GM19328 (cell line): Measurements from ENCODE around the gene ABT1.
"Not testable (repeated sequence)": the region's sequence is repeated elsewhere in the genome, so short reads cannot be mapped to it uniquely, and the experiment has no call there.

Source experiments
- ATAC-seq: cut with Tn5 transposase; IDR thresholded peaks from one replicate; pipeline ENCODE4 v1.9.1; 2021; ENCODE audit warnings: mild to moderate bottlenecking, moderate library complexity; ENCODE audit not compliant: unreplicated experiment

ABT1 gene

DNA sequence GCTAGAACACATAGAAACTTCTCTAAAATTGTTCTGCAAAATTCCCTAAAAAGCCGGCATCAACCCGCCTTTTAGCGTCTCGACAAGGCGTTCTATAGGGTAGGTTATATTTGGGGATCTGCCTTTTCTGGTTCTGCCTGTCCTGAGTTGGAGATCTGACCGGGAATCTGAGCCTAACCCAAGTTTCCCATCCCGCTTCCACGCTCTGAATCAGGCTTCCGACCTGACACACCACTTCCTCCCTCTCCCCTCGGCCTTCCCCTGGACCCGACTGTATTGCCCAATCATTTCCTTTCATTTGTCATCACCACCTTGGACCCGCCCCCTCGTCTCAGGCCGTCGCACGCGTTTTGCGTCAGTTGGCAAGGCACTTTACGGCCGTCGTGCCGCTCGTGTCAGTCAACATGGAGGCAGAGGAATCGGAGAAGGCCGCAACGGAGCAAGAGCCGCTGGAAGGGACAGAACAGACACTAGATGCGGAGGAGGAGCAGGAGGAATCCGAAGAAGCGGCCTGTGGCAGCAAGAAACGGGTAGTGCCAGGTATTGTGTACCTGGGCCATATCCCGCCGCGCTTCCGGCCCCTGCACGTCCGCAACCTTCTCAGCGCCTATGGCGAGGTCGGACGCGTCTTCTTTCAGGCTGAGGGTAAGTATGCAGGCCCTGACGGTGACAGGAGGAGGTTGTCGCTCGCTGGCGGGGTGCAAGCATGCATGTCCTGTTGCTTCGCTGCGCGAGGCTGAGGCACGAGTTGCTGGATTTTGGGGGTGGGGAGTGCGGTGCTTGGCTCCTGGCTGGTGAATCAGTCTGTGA lies at the start of gene ABT1:
ABT1 (plus strand) TSS at position 375 of the 810 bp plus-strand sequence; CDS start at position 405, 30 bp downstream.
- peak; percentile 82 for ATAC-seq

DNA sequence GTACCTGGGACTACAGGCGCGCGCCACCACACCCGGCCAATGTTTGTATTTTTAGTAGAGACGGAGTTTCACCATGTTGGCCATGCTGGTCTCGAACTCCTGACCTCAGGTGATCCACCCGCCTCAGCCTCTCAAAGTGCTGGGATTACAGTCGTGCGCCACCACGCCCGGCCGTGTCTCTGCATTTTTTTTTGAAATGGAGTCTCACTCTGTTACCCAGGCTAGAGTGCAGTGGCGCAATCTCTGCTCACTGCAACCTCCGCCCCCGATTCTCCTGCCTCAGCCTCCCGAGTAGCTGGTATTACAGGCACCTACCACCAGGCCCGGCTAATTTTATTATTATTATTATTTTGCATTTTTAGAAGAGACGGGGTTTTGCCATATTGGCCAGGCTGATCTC lies 49.4 kb upstream of the ABT1 start:
- ATAC-seq, result not testable (repeated sequence)

- no peak for ATAC-seq
Measured at GRCh38 chr6:26550250-26550993, 46.3 kb upstream of the ABT1 start.

- no peak for ATAC-seq
Measured at GRCh38 chr6:26552205-26552604, 44.5 kb upstream of the ABT1 start.

DNA sequence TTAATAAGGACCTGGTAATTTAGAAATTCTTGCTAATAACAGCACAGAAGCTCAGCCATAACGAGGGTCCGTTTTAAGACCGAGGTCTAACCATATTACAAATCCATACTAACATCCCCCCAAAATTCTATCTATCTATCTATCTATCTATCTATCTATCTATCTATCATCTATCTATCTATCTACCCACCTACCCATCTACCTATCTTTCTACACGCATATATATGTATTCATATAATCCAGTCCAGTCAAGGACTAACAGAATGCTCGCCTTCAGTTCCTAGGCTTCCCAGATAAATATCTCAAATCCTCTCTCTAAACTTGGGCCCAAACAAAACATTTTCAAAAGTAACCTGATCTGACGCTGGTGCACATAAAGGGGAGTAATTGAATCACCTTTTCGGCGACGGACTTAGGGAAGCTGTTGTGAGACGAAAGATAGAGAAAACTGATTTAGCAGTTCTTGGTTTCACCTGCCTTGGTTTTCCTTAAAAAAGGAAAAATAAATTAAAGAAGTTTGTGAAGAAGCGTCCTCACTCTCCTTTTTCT lies 44.0 kb upstream of the ABT1 start:
- no peak for ATAC-seq

DNA sequence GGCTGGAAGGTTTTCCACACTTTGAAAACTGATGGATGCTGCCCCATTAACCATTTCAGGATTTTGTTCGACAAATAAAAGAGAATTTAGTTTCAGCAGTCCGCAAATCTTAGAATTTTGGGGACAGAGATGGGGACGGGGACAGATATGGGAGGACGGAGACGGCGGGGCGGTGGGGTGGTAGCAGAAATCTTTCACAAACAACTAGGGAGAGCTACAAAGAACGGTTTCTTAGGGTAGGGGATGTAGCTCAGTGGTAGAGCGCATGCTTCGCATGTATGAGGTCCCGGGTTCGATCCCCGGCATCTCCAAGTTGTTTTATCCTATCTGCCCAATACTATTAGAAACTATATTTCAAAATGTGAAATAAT lies 43.5 kb upstream of the ABT1 start:
- peak; percentile 25 for ATAC-seq

DNA sequence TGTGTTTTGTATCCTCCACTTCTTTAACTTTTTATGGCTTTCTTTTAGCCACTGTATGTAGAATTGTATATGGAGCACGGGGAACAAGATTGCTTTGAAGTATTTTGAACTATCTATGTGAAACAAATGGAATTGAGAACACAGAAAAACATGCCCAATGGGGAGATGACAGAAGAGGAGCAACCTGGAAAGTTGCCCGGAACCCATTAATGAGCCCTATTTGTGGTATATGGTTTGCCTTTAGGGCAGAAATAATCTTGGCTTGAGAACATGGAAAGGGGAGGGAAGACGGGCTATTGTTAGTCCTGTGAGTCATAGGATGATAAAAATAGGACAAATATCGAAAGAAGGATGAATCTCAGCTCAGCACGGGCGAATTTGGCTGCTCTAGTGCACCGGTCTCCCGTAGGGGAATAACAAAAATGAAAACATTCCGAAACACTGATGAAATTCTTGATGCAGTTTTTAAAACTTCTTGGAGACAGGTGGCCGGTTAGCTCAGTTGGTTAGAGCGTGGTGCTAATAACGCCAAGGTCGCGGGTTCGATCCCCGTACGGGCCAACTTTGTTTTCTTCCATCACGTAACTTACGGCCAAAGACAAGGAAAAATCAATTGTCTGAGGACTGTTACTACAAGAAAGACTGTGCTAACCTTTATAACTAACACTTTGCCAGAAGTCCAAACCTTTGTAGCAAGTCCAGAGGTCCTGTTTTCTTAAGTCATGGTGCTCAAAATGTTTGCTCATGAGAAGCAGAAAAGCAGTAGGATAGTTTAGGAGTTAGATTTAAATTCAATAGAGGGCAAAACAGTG lies 42.9 kb upstream of the ABT1 start:
- no peak for ATAC-seq

DNA sequence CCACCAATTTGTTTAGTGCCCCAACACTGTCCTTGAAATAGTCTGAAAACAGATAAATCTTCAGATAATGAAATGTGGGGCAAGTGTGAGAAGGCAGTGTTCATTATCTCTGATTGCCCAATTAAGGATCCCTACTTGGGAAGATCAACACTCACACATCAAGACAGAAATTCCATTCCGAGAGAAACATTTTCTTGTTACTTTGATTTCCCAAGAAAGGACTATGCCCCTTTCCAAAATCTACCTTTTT lies 42.4 kb upstream of the ABT1 start:
- no peak for ATAC-seq

- ATAC-seq, result no peak
Measured at GRCh38 chr6:26554697-26555504, 41.9 kb upstream of the ABT1 start.

- no peak for ATAC-seq
Measured at GRCh38 chr6:26555505-26556262, 41.1 kb upstream of the ABT1 start.

- ATAC-seq, result no peak
Measured at GRCh38 chr6:26556263-26557070, 40.3 kb upstream of the ABT1 start.

- no peak for ATAC-seq
Measured at GRCh38 chr6:26561533-26562466, 35.0 kb upstream of the ABT1 start.

DNA sequence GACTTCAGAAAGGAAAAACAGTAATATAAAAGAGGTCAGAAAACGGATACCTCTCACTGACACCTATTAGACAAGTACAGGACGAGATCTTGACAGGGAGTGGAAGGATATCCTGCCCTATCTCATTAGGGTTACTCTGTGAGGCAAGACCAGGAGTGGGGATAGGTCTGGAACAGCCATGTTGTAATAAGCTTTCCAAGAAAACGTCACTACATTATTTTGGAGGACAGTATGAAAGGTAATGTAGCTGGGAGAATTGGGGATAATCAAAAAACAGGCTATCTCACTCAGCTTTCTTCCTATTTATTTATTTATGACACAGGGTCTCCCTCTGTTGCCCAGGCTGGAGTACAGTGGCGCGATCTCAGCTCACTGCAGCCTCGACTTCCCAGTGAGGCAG lies 33.3 kb upstream of the ABT1 start:
- no peak for ATAC-seq

DNA sequence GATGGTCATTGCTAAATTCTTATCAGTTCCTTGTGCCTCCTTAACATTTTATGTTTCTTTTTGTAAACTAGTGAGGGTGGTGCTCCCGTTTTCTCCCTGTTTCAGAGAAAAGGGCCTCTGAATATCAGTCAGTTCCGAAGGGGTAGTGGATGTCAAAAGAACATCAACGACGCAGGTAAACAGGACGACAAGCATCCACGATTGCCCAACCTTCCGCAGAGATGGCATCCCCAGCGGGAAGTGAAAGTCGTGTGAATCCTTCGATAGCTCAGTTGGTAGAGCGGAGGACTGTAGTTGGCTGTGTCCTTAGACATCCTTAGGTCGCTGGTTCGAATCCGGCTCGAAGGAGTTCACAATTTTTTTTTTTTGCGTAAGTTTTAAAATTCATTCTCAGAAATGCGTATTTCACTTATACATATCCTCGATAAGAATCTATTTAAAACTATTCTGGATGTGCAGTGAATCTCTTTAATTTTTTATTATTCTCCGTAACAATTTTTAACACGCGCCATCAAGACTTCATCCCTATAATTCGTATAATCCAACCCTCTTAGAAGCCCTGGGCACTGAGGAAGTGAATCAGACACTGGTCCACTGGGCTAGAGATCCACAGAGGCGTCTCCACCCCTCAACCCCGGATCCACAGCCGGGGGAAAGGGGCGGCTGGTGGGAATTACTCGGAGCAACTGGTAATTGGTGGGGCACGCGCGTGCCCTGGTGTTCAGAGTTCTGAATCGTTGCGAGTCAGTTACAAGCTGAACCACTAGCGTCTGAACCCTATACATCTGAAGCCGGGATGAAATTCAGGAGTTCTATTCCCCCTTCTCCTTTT lies 27.9 kb upstream of the ABT1 start:
- ATAC-seq, result no peak

- no peak for ATAC-seq
Measured at GRCh38 chr6:26569433-26569764, 27.4 kb upstream of the ABT1 start.

- no peak for ATAC-seq
Measured at GRCh38 chr6:26570027-26570809, 26.5 kb upstream of the ABT1 start.
